ENCODE results near the gene TREM1. TPM values are rescaled to one million over a fixed set of nuclear protein-coding genes. Genes with fewer than 3 reads are reported as not detected.

Gene TREM1
- total and polyA plus RNA-seq, 2 donors (not counting 3 experiments of a cell fraction or from before 2014, with no cell fraction given) = not detected

DNA sequence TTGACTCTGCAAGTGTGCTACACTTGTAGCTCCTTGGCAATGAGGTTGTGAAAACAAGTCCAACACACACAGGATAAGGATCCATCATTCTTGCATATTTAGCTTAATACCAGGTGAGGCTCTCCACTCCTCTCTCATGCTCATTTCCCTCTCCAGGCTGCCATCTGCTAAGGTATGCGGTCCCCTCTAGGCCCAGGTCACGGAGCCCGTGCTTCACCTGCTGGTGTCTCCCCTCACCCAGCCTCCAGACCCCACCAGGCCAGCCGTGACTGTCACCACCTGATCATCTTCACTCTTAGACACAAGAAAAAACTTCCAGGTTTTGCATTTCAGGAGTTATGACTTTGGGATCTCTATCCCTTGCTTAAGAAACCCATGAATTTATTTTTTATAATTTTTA lies 34.7 kb upstream of the TREM1 start:
- H4K20me1 ChIP-seq (replicated peaks; ENCODE audit: control insufficient read depth, extremely low read depth, insufficient read depth, low read length) = no peaks in the 10 kb centered on the region
- ChIA-PET POLR2A (no interaction called here), CTCF (interaction anchor here (0.9 to 10.0 kb wide), 10 partner anchors 9 to 281 kb away, joined by 3 to 122 read pairs (median 4); no protein-coding TSS in a partner anchor)
- no peaks in the 10 kb centered on the region for H3K36me3 ChIP-seq (ENCODE audit: control insufficient read depth in 2 of 2, extremely low read depth in 1 of 2, insufficient read depth in 2 of 2, low read length in 2 of 2)
- FAIRE-seq = no peak
- no peak for TF ChIP-seq GATA2 (IDR thresholded peaks at IDR 0.05; ENCODE audit: insufficient read depth, insufficient read length, low read depth, low read length)
- peak overlapping the region; percentile 60 for H3K27ac ChIP-seq (ENCODE audit: insufficient read depth, low read depth, low read length)
- intact Hi-C loops (cut with micrococcal nuclease) (no loop called here), dilution Hi-C loops (cut with MboI; ENCODE audit: extremely low pct_ligation_motif_present, low sequenced_read_pairs) (no loop called here)
- H3K4me1 ChIP-seq (ENCODE audit: control insufficient read depth, extremely low read depth, insufficient read depth, low read length) = peaks cover 22% of the 10 kb centered on the region
- H3K79me2 ChIP-seq (ENCODE audit: control insufficient read depth, insufficient read depth, low read length) = no peaks in the 10 kb centered on the region
- no peak overlapping the region for H2AFZ ChIP-seq (ENCODE audit: low read depth, low read length)
- no peak overlapping the region for H3K4me2 ChIP-seq (ENCODE audit: insufficient read depth, low read length)
- DNase-seq (ENCODE audit: low read depth, low spot score) = no peak
- H3K9me3 ChIP-seq (replicated peaks; ENCODE audit: control insufficient read depth, insufficient read depth, low read length) = no peaks in the 10 kb centered on the region
- peaks cover 22 to 52% of the 10 kb centered on the region in 2 experiments for H3K27me3 ChIP-seq (ENCODE audit: control insufficient read depth in 2 of 2, insufficient read depth in 2 of 2, low read length in 2 of 2)
- H3K9me1 ChIP-seq (replicated peaks; ENCODE audit: control insufficient read depth, extremely low read depth, insufficient read depth, low read length) = no peaks in the 10 kb centered on the region
- H3K9ac ChIP-seq (replicated peaks; ENCODE audit: extremely low read depth, insufficient read depth, low read length) = no peak overlapping the region
- H3K4me3 ChIP-seq (replicated peaks in 1 of 3; ENCODE audit: insufficient read depth in 1 of 3, low read depth in 1 of 3, low read length in 3 of 3) = no peak overlapping the region
- no TSS peak for BruUV-seq (replicated peaks)

DNA sequence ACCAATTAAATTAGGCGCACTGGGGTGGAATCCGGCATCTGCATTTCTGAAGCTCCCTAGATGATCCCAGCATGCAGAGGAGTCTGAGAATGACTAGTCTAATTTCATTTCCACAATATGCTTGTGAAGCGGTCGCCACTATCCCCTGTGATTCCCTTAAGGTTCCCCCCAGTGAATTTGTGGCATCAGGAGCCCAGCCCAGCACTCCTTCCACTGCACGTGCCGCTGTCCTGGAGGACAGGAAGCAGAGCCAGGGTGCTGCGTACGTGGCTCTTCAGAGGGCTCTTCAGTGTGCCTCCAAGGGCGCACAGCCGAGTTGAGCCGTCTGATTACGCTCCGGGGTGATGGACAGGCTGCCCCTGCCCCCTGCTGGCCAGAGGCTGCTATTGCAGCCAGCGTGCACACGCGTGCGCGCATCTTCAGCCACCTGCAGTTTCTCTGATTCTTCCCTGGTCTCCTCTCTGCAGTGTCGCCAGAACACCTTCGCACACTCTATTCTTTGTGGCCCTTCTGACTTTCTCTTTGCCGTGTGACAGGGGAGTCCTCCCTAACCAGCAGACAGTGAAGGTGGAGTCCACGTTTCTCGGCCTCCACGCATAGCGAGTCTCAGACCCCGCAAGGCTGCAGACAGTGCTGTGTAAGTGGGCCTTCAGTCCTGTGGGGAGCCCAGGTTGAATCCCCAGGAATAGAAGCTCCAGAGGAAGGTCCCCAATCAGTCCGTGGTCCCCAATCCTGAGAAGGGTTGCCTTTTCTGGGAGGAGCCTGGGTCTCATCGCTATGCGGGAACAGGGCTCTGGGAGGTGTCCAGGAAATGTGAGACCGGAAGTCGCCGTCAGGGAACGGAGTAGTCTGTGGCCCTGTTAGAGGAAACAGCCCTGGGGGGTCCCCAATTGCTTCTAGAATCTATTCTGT lies 32.4 kb upstream of the TREM1 start:
- Histone ChIP-seq H3K4me1 (ENCODE audit: control insufficient read depth, extremely low read depth, insufficient read depth, low read length) (peaks cover 22% of the 10 kb centered on the region), H2AFZ (ENCODE audit: low read depth, low read length) (peak overlapping the region; percentile 86), H3K9me3 (replicated peaks; ENCODE audit: control insufficient read depth, insufficient read depth, low read length) (no peaks in the 10 kb centered on the region), H3K4me2 (ENCODE audit: insufficient read depth, low read length) (peak overlapping the region; percentile 50), H3K36me3 (ENCODE audit: control insufficient read depth in 2 of 2, extremely low read depth in 1 of 2, insufficient read depth in 2 of 2, low read length in 2 of 2) (no peaks in the 10 kb centered on the region), H3K27me3 (ENCODE audit: control insufficient read depth in 2 of 2, insufficient read depth in 2 of 2, low read length in 2 of 2) (peaks cover 14 to 51% of the 10 kb centered on the region in 2 experiments), H3K9ac (replicated peaks; ENCODE audit: extremely low read depth, insufficient read depth, low read length) (no peak overlapping the region), H3K27ac (ENCODE audit: insufficient read depth, low read depth, low read length) (peak overlapping the region; percentile 60), H3K79me2 (ENCODE audit: control insufficient read depth, insufficient read depth, low read length) (no peaks in the 10 kb centered on the region), H4K20me1 (replicated peaks; ENCODE audit: control insufficient read depth, extremely low read depth, insufficient read depth, low read length) (no peaks in the 10 kb centered on the region), H3K9me1 (replicated peaks; ENCODE audit: control insufficient read depth, extremely low read depth, insufficient read depth, low read length) (no peaks in the 10 kb centered on the region), H3K4me3 (replicated peaks in 1 of 3; ENCODE audit: insufficient read depth in 1 of 3, low read depth in 1 of 3, low read length in 3 of 3) (peak overlapping the region in 1 of 3 experiments; percentile 4)
- peak; percentile 91 for FAIRE-seq
- dilution Hi-C loops (cut with MboI; ENCODE audit: extremely low pct_ligation_motif_present, low sequenced_read_pairs) = no loop called here
- intact Hi-C loops (cut with micrococcal nuclease) = loop anchor here (1.0 to 5.0 kb wide), 6 partner anchors 13 to 322 kb away; partner anchors contain the start of genes NFYA and OARD1
- ChIA-PET CTCF (interaction anchor here (0.6 to 10.0 kb wide), 9 partner anchors 8 to 227 kb away, joined by 3 to 122 read pairs (median 6); no protein-coding TSS in a partner anchor), POLR2A (no interaction called here)
- TF ChIP-seq MAX (IDR thresholded peaks at IDR 0.05; ENCODE audit: insufficient read depth, insufficient read length) (peak; percentile 7), MYC (IDR thresholded peaks at IDR 0.05; ENCODE audit: low read depth, low read length) (no peak), CTCF (IDR thresholded peaks at IDR 0.05; ENCODE audit: extremely low read depth in 1 of 2, insufficient read depth in 1 of 2, low read depth in 1 of 2, low read length in 2 of 2) (peak; percentile 99 to 100)
- no TSS peak for BruUV-seq (replicated peaks)
- peak; percentile 74 for DNase-seq (ENCODE audit: low read depth, low spot score)

Data from endothelial cell of umbilical vein (primary cell).